ENCODE measurements around the gene ABCG2.
"Not testable (repeated sequence)": the region's sequence is repeated elsewhere in the genome, so short reads cannot be mapped to it uniquely, and the experiment has no call there.

ABCG2 gene

DNA sequence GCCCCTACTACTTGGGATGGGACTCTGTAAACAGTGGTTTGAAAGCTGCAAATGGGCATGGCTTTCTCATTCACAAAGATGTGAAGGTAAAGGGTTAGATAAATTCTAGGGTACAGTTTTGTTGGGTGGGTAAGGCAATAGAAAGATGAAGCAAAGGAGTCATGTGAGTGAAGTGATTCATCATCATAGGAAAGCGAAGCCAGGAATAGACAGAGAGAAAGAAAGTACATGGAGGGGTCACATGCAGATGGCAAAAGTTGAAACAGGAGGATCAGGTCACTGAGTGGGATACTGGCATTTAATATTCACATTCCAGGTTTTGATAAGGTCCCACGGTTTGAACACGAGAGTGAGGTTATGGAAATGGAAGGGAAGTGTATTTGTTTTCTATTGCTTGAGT lies 8.2 kb upstream of the ABCG2 start:
- DNase-seq (ENCODE audit: low read depth in 2 of 2), result no peak

DNA sequence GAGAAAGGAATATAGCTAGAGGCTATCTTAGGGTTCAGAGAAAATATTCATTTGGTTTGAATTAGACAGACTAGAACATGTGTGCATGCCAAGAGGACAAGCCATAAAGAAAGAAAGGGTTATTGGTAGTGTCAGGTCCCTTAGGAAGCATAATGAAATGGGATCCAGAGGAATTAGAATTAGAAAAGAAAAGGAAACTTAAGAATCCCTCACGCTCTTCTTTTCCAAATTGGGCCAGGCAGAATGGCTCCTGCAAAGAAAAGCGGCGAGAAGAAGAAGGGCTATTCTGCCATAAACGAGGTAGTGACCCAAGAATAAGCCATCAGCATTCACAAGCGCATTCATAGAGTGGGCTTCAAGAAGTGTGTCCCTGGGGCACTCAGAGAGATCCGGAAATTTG lies 4.9 kb upstream of the ABCG2 start:
- no peak for DNase-seq (ENCODE audit: low read depth in 2 of 2)

- no peak for DNase-seq (ENCODE audit: low read depth in 2 of 2)
These were observed 4.2 kb upstream of the ABCG2 start for GRCh38 chr4:88162626-88163025.

GRCh38 chr4:88159229-88159725 lies 838 bp upstream of the ABCG2 start:
- DNase-seq (ENCODE audit: low read depth in 2 of 2), result peak in 1 of 2 donors; percentile 7

- DNase-seq (ENCODE audit: low read depth in 2 of 2), result no peak
These were observed 376 bp downstream of the ABCG2 start for GRCh38 chr4:88158038-88158488.

- DNase-seq (ENCODE audit: low read depth in 2 of 2), result not testable (repeated sequence)
These were observed 6.1 kb downstream of the ABCG2 start for GRCh38 chr4:88152331-88152730.

DNA sequence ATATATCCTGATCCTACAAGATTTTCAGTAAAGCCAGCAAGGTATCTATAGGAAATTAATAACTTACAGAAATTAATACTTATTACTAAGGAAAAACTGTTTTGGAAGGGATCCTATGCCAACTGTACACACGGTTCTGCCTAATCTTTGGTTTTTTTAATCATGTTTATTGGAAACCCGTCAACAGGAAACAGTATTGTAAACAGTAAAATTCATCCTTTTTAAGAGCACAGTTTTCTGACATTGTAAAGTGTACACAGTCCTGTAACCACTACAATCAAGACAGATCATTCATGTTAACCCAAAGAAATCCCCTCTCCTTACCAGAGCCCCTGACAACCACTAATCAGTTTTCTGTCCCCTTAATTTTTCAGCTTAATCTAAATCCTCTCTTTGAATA lies 9.9 kb downstream of the ABCG2 start:
- no peak for DNase-seq (ENCODE audit: low read depth in 2 of 2)

- DNase-seq (ENCODE audit: low read depth in 2 of 2), result no peak
These were observed 10.6 kb downstream of the ABCG2 start for GRCh38 chr4:88147799-88148217.

- no peak for DNase-seq (ENCODE audit: low read depth in 2 of 2)
These were observed 11.5 kb downstream of the ABCG2 start for GRCh38 chr4:88146891-88147290.

GRCh38 chr4:88144866-88145300 lies 13.6 kb downstream of the ABCG2 start:
- no peak for DNase-seq (ENCODE audit: low read depth in 2 of 2)

- no peak for DNase-seq (ENCODE audit: low read depth in 2 of 2)
These were observed 14.4 kb downstream of the ABCG2 start for GRCh38 chr4:88144048-88144447.

DNA sequence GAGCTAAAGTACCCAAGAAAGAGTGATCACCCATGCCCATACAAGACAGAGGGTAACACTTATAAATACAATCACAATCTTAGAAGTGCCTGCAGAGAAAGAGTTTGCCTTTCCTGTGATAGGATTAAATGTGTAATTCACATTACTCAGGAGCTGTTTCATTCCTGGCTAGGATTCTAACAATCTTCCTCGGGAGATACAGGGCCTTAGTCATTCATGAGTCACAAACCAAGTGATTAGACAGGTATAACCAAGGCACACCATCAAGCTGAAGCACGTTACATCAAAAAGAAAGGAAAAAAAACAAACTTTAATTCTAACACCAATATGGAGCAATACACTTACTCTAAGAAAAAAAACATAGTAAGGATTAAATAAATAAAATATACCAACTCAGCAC lies 14.9 kb downstream of the ABCG2 start:
- no peak for DNase-seq (ENCODE audit: low read depth in 2 of 2)

GRCh38 chr4:88138561-88138960 lies 19.9 kb downstream of the ABCG2 start:
- DNase-seq (ENCODE audit: low read depth in 2 of 2), result no peak

GRCh38 chr4:88137112-88137511 lies 21.3 kb downstream of the ABCG2 start:
- DNase-seq (ENCODE audit: low read depth in 2 of 2), result no peak

GRCh38 chr4:88136249-88136648 lies 22.2 kb downstream of the ABCG2 start:
- DNase-seq (ENCODE audit: low read depth in 2 of 2), result no peak

- DNase-seq (ENCODE audit: low read depth in 2 of 2), result no peak
These were observed 23.1 kb downstream of the ABCG2 start for GRCh38 chr4:88135356-88135663.

- no peak for DNase-seq (ENCODE audit: low read depth in 2 of 2)
These were observed 23.7 kb downstream of the ABCG2 start for GRCh38 chr4:88134536-88135355.

- DNase-seq (ENCODE audit: low read depth in 2 of 2), result no peak
These were observed 24.3 kb downstream of the ABCG2 start for GRCh38 chr4:88134111-88134510.

DNA sequence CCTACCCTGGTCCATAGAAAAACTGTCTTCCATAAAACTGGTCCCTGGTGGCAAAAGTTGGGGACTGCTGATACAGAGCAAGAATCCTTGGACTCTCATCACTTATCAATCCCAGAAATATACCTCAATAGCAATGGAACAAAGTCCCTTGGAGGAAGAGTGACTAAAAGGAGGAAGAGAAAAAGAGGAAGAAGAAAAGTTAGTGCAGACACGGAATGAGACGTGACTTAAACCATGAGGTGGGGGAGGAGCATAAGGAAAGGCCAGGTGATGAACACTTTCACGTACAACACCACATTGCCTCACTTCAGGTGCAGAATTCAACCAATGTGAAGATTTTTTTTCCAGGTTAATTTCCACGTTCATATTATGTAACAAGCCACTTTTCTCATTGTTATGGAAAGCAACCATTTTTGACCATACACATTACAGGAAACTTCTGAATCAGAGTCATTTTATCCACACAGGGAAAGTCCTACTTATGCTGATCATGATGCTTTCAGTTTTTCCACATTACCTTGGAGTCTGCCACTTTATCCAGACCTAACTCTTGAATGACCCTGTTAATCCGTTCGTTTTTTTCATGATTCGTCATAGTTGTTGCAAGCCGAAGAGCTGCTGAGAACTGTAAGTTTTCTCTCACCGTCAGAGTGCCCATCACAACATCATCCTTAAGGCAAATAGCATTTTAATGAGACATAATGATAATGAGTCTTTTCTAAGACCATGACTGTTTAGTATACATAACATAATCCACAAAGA lies 27.7 kb downstream of the ABCG2 start:
- no peak for DNase-seq (ENCODE audit: low read depth in 2 of 2)

GRCh38 chr4:88130003-88130402 lies 28.4 kb downstream of the ABCG2 start:
- DNase-seq (ENCODE audit: low read depth in 2 of 2), result no peak

DNA sequence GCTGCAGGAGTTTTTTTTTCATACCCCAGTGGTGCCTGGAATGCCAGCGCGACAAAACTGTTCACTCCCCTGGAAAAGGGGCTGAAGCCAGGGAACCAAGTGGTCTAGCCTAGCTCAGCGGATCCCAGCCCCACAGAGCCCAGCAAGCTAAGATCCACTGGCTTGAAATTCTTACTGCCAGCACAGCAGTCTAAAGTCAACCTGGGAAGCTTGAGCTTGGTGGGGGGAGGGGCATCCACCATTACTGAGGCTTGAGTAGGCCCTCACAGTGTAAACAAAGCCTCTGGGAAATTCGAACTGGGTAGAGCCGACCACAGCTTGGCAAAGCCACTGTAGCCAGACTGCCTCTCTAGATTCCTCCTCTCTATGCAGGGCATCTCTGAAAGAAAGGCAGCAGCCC lies 36.2 kb downstream of the ABCG2 start:
- DNase-seq (ENCODE audit: low read depth in 2 of 2), result not testable (repeated sequence)

DNA sequence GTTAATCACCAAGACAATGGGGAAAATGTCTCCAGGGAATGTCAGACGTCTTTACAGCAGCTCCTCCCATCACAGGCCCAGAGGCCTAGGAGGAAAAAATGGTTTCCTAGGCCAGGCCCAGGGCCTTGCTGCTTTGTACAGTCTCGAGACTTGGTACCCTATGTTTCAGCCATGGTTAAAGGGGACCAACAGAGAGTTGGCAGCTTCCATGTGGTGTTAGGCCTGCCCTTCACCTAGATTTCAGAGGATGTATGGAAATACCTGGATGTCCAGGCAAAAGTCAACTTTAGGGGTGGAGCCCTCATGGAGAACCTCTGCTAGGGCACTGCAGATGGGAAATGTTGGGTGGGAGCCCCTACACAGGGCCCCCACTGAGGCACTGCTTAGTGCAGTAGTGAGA lies 38.5 kb downstream of the ABCG2 start:
- no peak for DNase-seq (ENCODE audit: low read depth in 2 of 2)

GRCh38 chr4:88115587-88115986 lies 42.9 kb downstream of the ABCG2 start:
- DNase-seq (ENCODE audit: low read depth in 2 of 2), result no peak

Data from stimulated activated CD8-positive, alpha-beta memory T cell treated with anti-CD3 and anti-CD28 coated beads, Interleukin-2, amount 100 ng/mL, for 48 hours (primary cell).